Measurements from ENCODE around the gene UFSP2. TPM values are rescaled to one million over a fixed set of nuclear protein-coding genes. Genes with fewer than 3 reads are reported as not detected.
"Not testable (repeated sequence)": the region's sequence is repeated elsewhere in the genome, so short reads cannot be mapped to it uniquely, and the experiment has no call there.

The UFSP2 gene
- total RNA-seq, 1 donor from 2014 or later = 37.7 TPM

- no peak for DNase-seq (ENCODE audit: low read depth, low spot score)
These were observed 41.7 kb downstream of the UFSP2 start for GRCh38 chr4:185384061-185384460.

GRCh38 chr4:185383451-185383850 is 42.3 kb downstream of the UFSP2 start:
- DNase-seq (ENCODE audit: low read depth, low spot score) = no peak

DNA sequence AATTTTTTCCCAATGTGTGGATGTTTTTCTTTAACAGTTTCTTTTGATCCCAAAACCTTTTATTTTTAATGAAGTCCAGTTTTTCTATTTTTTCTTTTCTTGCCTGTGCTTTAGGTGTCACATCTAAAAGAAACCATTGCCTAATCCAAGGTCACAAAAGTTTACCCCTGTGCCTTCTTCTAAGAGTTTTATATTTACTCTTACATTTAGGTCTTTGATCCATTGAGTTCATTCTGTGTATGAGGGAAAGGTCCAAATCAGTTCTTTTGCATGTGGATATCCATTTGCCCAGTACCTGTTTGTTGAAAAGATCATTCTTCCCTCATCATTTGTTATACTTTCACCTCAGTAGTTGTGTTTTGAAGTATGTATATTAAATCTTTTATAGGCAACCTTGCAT is 43.0 kb downstream of the UFSP2 start:
- no peak for DNase-seq (ENCODE audit: low read depth, low spot score)

DNA sequence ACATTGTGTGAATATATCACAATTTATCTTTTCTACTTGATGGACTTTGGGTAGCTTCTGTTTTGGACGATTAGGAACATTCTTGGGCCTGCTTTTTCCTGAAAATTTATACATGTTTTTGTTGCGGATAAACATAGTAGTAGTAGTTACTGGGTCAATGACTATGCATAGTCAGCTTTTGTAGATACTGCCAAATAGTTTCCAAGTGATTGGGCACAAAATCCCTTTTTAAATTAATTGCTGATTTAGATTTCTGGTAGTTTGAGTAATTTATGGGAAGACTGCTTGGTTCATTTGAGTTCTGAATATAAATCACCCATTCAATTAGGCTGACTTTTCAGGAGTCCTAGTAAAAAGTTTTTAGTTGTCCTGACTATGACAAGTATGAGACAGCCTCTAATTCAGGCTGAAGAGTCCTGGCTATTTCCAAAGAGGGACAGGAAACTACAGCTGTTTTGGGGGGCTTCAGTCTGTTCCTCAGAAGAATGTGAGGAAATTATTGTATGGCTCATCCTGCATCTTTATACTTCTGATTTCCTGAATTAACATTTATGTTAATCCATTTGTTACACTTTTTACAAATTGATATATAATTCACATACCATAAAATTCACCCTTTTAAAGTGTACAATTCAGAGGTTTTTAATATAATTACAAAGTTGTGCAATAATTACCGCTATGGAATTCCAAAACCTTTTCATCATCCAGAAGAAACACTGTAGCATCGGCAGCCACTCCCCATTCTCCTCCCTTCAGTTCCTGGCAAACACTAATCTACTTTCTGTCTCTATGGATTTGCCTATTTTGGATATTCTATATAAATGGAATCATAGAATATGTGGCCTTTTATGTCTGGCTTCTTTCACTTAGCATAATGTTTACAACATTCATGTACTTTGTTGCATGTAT is 44.2 kb downstream of the UFSP2 start:
- DNase-seq (ENCODE audit: low read depth, low spot score) = no peak

DNA sequence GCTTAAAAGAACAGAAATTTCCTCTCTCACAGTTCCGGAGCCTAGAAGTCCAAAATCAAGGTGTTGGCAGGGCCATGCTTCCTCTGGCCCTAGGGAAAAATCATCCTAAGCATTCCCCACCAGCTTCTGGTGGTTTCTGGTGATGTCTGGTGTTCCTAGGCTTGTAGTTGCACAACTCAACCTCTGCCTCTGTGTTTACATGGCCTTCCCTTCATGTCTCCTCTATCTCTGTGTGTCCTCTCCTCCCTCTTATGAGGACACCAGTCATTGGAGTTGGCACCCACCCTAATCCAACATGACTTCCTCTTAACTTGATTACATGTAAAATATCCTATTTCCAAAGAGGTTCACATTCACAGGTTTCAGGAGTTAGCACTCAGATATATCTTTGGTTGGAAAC is 45.4 kb downstream of the UFSP2 start:
- no peak for DNase-seq (ENCODE audit: low read depth, low spot score)

DNA sequence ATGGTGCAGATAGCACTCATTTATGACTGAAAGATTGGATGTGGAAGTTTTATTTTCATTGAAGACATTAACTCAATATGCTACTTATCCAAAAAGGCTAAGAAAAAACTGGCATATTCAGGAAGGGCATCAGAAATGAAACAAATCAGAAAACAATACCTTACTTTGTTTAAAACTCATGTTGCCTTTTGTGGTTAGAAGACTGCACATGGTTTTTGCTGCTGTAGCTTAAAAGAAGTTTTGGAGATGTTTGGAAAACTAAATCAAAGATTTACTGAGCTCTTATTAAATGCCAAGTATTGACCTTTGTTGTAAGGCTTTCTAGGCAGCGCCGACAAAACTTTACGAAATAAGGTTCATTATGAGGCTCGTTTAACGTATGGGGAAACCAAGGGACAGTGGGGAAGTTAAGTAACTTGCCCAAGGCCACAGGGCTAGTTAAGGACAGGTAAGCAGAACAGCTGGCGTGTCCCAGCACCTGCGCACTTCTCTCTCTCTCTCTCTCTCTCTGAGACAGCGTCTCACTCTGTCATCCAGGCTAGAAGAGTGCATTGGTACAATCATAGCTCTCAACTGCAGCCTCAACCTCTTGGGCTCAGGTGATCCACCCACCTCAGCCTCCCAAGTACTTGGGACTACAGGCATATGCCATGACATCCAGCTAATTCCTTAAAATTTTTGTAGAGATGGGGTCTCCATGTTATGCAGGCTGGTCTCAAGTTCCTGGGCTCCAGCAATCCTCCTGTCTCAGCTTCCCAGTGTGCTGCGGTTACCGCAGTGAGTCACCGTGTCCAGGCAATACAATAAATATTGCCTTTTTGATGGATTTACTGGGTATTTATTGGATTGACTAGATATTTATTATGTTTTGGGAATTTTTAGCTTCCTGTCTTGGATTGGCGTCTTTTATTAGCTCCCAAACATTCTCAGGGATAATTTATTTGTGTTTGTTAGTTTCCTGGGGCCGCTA is 46.2 kb downstream of the UFSP2 start:
- no peak for DNase-seq (ENCODE audit: low read depth, low spot score)

DNA sequence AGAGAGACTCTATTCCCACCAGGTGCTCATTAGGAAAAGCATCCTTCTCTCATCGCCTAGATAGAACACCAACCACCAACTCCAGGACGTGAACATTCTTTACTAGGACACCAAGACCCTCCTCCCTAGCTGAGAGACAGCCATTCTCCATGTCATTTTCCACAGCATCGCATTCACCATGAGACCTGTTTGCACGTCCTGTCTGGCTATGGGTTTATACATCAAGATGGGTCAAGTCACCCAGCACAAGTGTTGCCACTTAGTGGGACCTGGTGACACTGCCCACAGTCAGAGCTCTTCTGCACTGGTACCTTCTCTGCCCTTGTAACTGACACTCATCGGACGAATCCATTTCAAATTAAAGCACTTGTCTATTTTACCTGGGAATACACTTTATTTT is 47.5 kb downstream of the UFSP2 start:
- DNase-seq (ENCODE audit: low read depth, low spot score) = no peak

GRCh38 chr4:185374573-185374972 is 51.2 kb downstream of the UFSP2 start:
- no peak for DNase-seq (ENCODE audit: low read depth, low spot score)

DNA sequence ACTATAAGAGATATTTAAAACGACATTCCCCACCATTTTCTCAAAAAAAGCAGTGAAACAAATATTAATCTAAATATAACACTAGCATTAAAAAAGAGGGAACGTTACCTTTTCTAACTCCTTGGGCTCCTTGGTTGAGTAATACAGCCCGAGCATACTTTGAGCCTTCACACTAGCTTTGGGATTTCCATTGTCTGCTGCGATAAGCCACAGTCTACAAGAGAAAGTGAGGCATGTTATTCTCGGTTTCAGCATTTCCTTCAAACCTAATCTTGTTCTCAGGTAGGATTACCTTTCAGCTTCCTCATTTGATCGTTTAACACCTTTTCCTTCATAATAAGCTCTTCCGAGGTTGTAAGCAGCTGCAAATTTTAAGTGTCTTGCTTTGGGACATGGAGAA is 51.7 kb downstream of the UFSP2 start:
- no peak for DNase-seq (ENCODE audit: low read depth, low spot score)

DNA sequence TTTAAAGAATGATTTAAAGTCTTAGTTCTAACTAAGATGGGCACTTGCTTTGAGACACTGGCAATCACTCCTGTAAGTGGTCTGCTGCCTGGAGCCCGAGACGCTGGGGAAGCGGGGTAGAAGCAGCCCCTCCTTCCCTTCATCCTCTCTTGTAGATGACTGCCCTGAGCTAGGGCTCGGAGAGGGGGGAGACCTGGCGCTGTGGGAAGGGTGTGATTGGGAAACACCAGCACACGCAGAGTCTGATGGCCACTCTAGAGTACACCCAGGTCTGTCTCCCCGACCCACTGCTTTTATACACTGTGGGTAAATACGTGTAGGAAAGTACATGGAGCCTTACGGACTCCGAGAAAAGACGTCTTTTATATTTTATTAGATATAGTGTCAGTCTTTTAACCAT is 54.1 kb downstream of the UFSP2 start:
- DNase-seq (ENCODE audit: low read depth, low spot score) = no peak

DNA sequence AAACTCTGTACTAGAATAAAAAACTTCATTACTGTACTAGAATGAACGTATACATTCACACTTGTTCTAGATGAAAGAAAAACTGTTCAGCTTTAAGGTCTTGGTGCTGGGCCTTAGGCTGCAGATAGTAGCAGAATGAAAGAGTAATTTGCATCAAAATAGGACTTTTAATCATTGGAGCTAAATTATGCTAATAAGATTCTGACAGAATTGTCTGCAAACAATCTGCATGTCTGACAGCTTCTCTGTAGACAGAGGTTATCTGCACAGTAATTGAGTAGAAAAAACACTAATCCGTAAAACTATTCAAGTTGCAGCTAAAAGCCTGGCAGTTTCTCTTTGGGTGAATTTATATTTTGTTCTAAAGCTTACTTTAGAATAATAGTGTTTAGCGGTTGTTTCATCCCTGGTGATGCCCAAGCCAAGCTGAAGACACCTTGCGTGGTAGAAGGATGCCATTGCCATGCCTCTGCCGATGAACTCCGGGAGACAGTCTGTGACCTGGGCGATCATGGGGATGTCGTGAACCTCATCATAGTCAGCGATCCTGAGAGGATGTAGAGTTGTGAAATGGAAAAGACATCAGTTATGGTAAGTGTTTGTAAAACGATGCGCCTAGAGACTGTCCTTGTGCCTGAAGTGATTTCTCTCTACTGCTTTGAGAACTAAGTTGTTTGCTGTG is 55.4 kb downstream of the UFSP2 start:
- no peak for DNase-seq (ENCODE audit: low read depth, low spot score)

- no peak for DNase-seq (ENCODE audit: low read depth, low spot score)
These were observed 56.0 kb downstream of the UFSP2 start for GRCh38 chr4:185369731-185370130.

GRCh38 chr4:185364886-185365285 is 60.9 kb downstream of the UFSP2 start:
- no peak for DNase-seq (ENCODE audit: low read depth, low spot score)

- DNase-seq (ENCODE audit: low read depth, low spot score) = no peak
These were observed 62.5 kb downstream of the UFSP2 start for GRCh38 chr4:185363251-185363650.

- DNase-seq (ENCODE audit: low read depth, low spot score) = not testable (repeated sequence)
These were observed 63.2 kb downstream of the UFSP2 start for GRCh38 chr4:185362570-185362969.

DNA sequence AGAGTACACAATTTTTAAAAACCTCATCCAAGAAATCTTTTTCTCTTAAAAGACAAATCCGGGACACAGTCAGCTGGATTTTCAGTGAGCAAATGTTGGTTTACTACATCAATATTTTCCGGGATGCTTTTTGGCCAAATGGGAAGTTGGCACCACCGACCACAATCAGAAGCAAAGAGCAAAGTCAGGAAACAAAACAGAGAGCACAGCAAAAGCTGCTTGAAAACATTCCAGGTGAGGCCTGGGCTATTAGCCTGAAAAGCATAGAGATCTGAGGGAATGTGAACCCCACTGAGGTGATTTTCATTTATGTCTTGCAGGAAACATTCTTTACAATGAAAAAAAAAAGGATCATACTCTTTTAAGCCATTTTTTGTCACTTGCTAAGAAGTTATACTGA is 63.9 kb downstream of the UFSP2 start:
- DNase-seq (ENCODE audit: low read depth, low spot score) = no peak

GRCh38 chr4:185359767-185360446 is 65.9 kb downstream of the UFSP2 start:
- no peak for DNase-seq (ENCODE audit: low read depth, low spot score)

- no peak for DNase-seq (ENCODE audit: low read depth, low spot score)
These were observed 66.8 kb downstream of the UFSP2 start for GRCh38 chr4:185358959-185359358.

DNA sequence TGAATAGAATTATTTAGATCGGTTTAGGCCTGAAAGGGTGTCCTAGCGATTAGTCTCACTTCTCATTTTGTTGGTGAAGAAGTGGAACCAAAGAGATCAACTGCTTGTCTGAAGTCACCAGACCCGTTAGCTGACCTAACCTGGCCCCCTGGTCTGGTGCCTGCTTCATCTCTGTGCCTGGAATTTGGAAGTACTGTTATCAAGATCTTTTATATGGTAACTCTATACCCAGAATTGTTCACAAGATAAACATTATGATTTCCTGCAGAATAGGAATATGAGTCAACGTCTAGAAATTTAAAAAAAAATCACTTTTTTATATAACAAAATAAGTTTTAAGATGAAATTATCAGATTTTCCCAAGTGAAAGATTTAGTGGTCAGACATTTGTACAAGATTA is 67.2 kb downstream of the UFSP2 start:
- DNase-seq (ENCODE audit: low read depth, low spot score) = peak; percentile 61

GRCh38 chr4:185357733-185358440 is 67.9 kb downstream of the UFSP2 start:
- no peak for DNase-seq (ENCODE audit: low read depth, low spot score)

Measured in pulmonary artery endothelial cell (primary cell).